GM12891 (cell line): ENCODE measurements around the gene MAML2.
"Not testable (repeated sequence)": the region's sequence is repeated elsewhere in the genome, so short reads cannot be mapped to it uniquely, and the experiment has no call there.

Source experiments
- DNase-seq: peaks from one replicate; pipeline ENCODE4 v3.0.0; 2011; ENCODE audit warnings: low spot score; ENCODE audit not compliant: insufficient read length
- FAIRE-seq: peaks from 2 replicates; lab custom pipeline; 2011; peaks lifted over from hg19 to GRCh38; lab: Jason Lieb, UNC
- PAX5 ChIP-seq: IDR thresholded peaks from 2 replicates; pipeline ENCODE4 v1.6.1; 2011; ENCODE audit warnings: low read length, moderate library complexity, mild to moderate bottlenecking; ENCODE audit not compliant: insufficient read depth, severe bottlenecking
- POLR2A ChIP-seq: IDR thresholded peaks from 2 replicates; pipeline ENCODE4 v1.6.1; 2011; ENCODE audit warnings: low read depth, low read length, control low read depth
- POLR2AphosphoS5 ChIP-seq: IDR thresholded peaks from 2 replicates; pipeline ENCODE4 v1.6.1; 2011; ENCODE audit warnings: low read depth, low read length, control low read depth
- POU2F2 ChIP-seq: IDR thresholded peaks from 2 replicates; pipeline ENCODE4 v1.6.1; 2011; ENCODE audit warnings: low read depth, mild to moderate bottlenecking, control low read depth, low read length, moderate library complexity
- SPI1 ChIP-seq: IDR thresholded peaks from 2 replicates; pipeline ENCODE4 v1.6.1; 2011; ENCODE audit warnings: low read depth, low read length, control low read depth
- TAF1 ChIP-seq: IDR thresholded peaks from 2 replicates; pipeline ENCODE4 v1.6.1; 2011; ENCODE audit warnings: low read depth, low read length, control low read depth

The MAML2 gene

GRCh38 chr11:96294289-96294688, 48.7 kb downstream of the MAML2 start:
- DNase-seq (no peak), FAIRE-seq (peak; percentile 59)
- TF ChIP-seq POLR2A (no peak), TAF1 (no peak), POLR2AphosphoS5 (no peak), POU2F2 (no peak), PAX5 (no peak), SPI1 (no peak)

- FAIRE-seq (peak; percentile 94), DNase-seq (peak; percentile 14)
- TF ChIP-seq PAX5, result no peak
- TF ChIP-seq POLR2AphosphoS5, result no peak
- no peak for TF ChIP-seq POLR2A
- TF ChIP-seq SPI1, result peak; percentile 45; the same call in 1 of the 2 replicates
These were observed 49.4 kb downstream of the MAML2 start for GRCh38 chr11:96293598-96294021.

GRCh38 chr11:96293109-96293508, 49.9 kb downstream of the MAML2 start:
- no peak for FAIRE-seq
- no peak for TF ChIP-seq SPI1
- TF ChIP-seq POLR2A, result no peak
- TF ChIP-seq TAF1, result no peak
- no peak for TF ChIP-seq POLR2AphosphoS5
- no peak for TF ChIP-seq PAX5
- TF ChIP-seq POU2F2, result no peak
- no peak for DNase-seq

GRCh38 chr11:96292291-96293010, 50.5 kb downstream of the MAML2 start:
- no peak for FAIRE-seq
- TF ChIP-seq SPI1 (no peak), POU2F2 (no peak), PAX5 (no peak), POLR2A (no peak), TAF1 (no peak), POLR2AphosphoS5 (no peak)
- DNase-seq, result no peak

- DNase-seq (no peak), FAIRE-seq (no peak)
- no peak for TF ChIP-seq POLR2AphosphoS5
- no peak for TF ChIP-seq POLR2A
- TF ChIP-seq TAF1, result no peak
- TF ChIP-seq SPI1, result no peak
These were observed 52.4 kb downstream of the MAML2 start for GRCh38 chr11:96290631-96291030.

GRCh38 chr11:96290031-96290430, 53.0 kb downstream of the MAML2 start:
- DNase-seq (no peak), FAIRE-seq (no peak)
- TF ChIP-seq POLR2A (no peak), POLR2AphosphoS5 (no peak), PAX5 (no peak), SPI1 (no peak), TAF1 (no peak), POU2F2 (no peak)

GRCh38 chr11:96288915-96289314, 54.1 kb downstream of the MAML2 start:
- FAIRE-seq (no peak), DNase-seq (no peak)
- TF ChIP-seq PAX5 (no peak), SPI1 (no peak), POU2F2 (no peak)

GRCh38 chr11:96287822-96288439, 55.1 kb downstream of the MAML2 start:
- no peak for FAIRE-seq
- TF ChIP-seq PAX5 (no peak), TAF1 (no peak), POLR2A (no peak), SPI1 (no peak), POLR2AphosphoS5 (no peak), POU2F2 (no peak)

GRCh38 chr11:96285985-96286384, 57.0 kb downstream of the MAML2 start:
- not testable (repeated sequence) for DNase-seq, FAIRE-seq

More at GRCh38 chr11:96287822-96288439, 55.1 kb downstream of the MAML2 start:
- DNase-seq, result no peak

- TF ChIP-seq POU2F2 (no peak), PAX5 (no peak), TAF1 (no peak), POLR2A (no peak), SPI1 (no peak), POLR2AphosphoS5 (no peak)
- DNase-seq, result no peak
- FAIRE-seq, result peak; percentile 70
These were observed 58.1 kb downstream of the MAML2 start for GRCh38 chr11:96284917-96285316.

- DNase-seq (no peak), FAIRE-seq (no peak)
- no peak for TF ChIP-seq POLR2AphosphoS5
- no peak for TF ChIP-seq TAF1
- TF ChIP-seq PAX5, result no peak
- no peak for TF ChIP-seq POU2F2
- no peak for TF ChIP-seq POLR2A
These were observed 58.6 kb downstream of the MAML2 start for GRCh38 chr11:96284401-96284800.
